K562 (cell line): ENCODE data around the gene DDIT3. TPM values are rescaled to one million over a fixed set of nuclear protein-coding genes. Genes with fewer than 3 reads are reported as not detected.

Experiments used
- CCNT2 ChIP-seq: IDR thresholded peaks from 2 replicates; pipeline ENCODE4 v1.6.1; 2011; ENCODE audit warnings: borderline replicate concordance, low read depth, mild to moderate bottlenecking, moderate library complexity, mixed read lengths, low read length; ENCODE audit not compliant: insufficient read length; ENCODE audit errors: extremely low read depth
- CREB3L1 ChIP-seq: fragments of 450-650 bp; IDR thresholded peaks from 2 replicates; pipeline ENCODE4 v1.6.1; 2014; ENCODE audit warnings: low read depth, mild to moderate bottlenecking, moderate library complexity, borderline replicate concordance
- CTCFL ChIP-seq: IDR thresholded peaks from 2 replicates; pipeline ENCODE4 v1.6.1; 2011; ENCODE audit warnings: borderline replicate concordance, low read depth, mild to moderate bottlenecking, moderate library complexity, low read length; ENCODE audit not compliant: insufficient read depth, poor library complexity, severe bottlenecking
- EGR1 ChIP-seq: fragments of 450-650 bp; conservative IDR thresholded peaks from 2 replicates; pipeline ENCODE4 v1.6.1; 2017; ENCODE audit warnings: mild to moderate bottlenecking
- ETV5 ChIP-seq: sonication (generic); formaldehyde crosslinking; IDR thresholded peaks from 2 replicates; pipeline ENCODE4 v1.4.0; 2020; ENCODE audit warnings: low read depth, mild to moderate bottlenecking, missing genetic modification reagents
- GABPA ChIP-seq: fragments of 200-800 bp; sonication (Bioruptor generic); conservative IDR thresholded peaks from 2 replicates; pipeline ENCODE4 v1.6.1; 2016; ENCODE audit warnings: low read depth, missing genetic modification characterization, missing compliant biosample characterization
- HLTF ChIP-seq: fragments of 450-650 bp; IDR thresholded peaks from 2 replicates; pipeline ENCODE4 v1.6.1; 2016
- LCOR ChIP-seq: sonication (generic); formaldehyde crosslinking; IDR thresholded peaks from 2 replicates; pipeline ENCODE4 v1.8.0; 2022; ENCODE audit warnings: mild to moderate bottlenecking, missing genetic modification reagents
- NCOA4 ChIP-seq: fragments of 450-650 bp; IDR thresholded peaks from 2 replicates; pipeline ENCODE4 v1.6.1; 2018; ENCODE audit warnings: mild to moderate bottlenecking; ENCODE audit not compliant: partially characterized antibody
- OTX1 ChIP-seq: fragments of 450-650 bp; formaldehyde crosslinking; IDR thresholded peaks from 2 replicates; pipeline ENCODE4 v1.4.0; 2022; ENCODE audit warnings: mild to moderate bottlenecking
- PKNOX1 ChIP-seq: fragments of 450-650 bp; IDR thresholded peaks from 2 replicates; pipeline ENCODE4 v1.6.1; 2016
- RFX1 ChIP-seq: fragments of 450-650 bp; IDR thresholded peaks from 2 replicates; pipeline ENCODE4 v1.6.1; 2016; ENCODE audit warnings: mild to moderate bottlenecking, moderate library complexity
- SRSF1 ChIP-seq: fragments of 200-400 bp; formaldehyde crosslinking; IDR thresholded peaks from 2 replicates; pipeline ENCODE4 v1.6.1; 2017; ENCODE audit warnings: mild to moderate bottlenecking, low read depth, low read length, moderate library complexity
- STAG1 ChIP-seq: sonication (generic); formaldehyde crosslinking; IDR thresholded peaks from 2 replicates; pipeline ENCODE4 v1.5.0; 2020; ENCODE audit warnings: missing genetic modification reagents, borderline replicate concordance
- ZBTB8A ChIP-seq: fragments of 450-650 bp; IDR thresholded peaks from 2 replicates; pipeline ENCODE4 v1.6.1; 2018; ENCODE audit warnings: mild to moderate bottlenecking, moderate library complexity; ENCODE audit not compliant: partially characterized antibody
- ZBTB9 ChIP-seq: fragments of 450-650 bp; formaldehyde crosslinking; IDR thresholded peaks from 2 replicates; pipeline ENCODE4 v1.4.0; 2020; ENCODE audit warnings: mild to moderate bottlenecking, moderate library complexity
- ZNF197 ChIP-seq: fragments of 200-800 bp; sonication (Bioruptor generic); IDR thresholded peaks from 2 replicates; pipeline ENCODE4 v1.6.1; 2016; ENCODE audit warnings: low read depth, missing genetic modification characterization, missing compliant biosample characterization
- ZNF583 ChIP-seq: fragments of 250-450 bp; sonication (Bioruptor Pico); IDR thresholded peaks from 2 replicates; pipeline ENCODE4 v1.4.0; 2020
- ZNF75A ChIP-seq: fragments of 450-650 bp; formaldehyde crosslinking; IDR thresholded peaks from 2 replicates; pipeline ENCODE4 v1.4.0; 2020; ENCODE audit warnings: mild to moderate bottlenecking
- ZNF77 ChIP-seq: fragments of 250-450 bp; sonication (Bioruptor Pico); IDR thresholded peaks from 2 replicates; pipeline ENCODE4 v1.5.0; 2020
- ZNF778 ChIP-seq: fragments of 450-650 bp; formaldehyde crosslinking; IDR thresholded peaks from 2 replicates; pipeline ENCODE4 v1.4.0; 2020; ENCODE audit warnings: mild to moderate bottlenecking, moderate library complexity
- polyA plus RNA-seq, 8 experiments: library from polyadenylated mRNA; depleted of rRNA in 4 of 8; stranded (reverse) in 5 of 8; unstranded in 3 of 8; fragments of >200 nt; fragmentation: Nextera tagmentation in 2 of 8; fragmentation: Illumina TruSeq in 1 of 8; extraction: Ambion mirVana in 2 of 8; extraction: Trizol in 1 of 8; gene quantifications; 2 replicates each; pipeline versions ENCODE4 v1.2.1 to v1.2.3, GENCODE V29; 2011 to 2014; ENCODE audit warnings: inconsistent platforms in 1 of 8, missing spikeins in 1 of 8
- total RNA-seq, 7 experiments: library from RNA; depleted of rRNA in 6 of 7; stranded (reverse); fragments of >200 nt in 6 of 7; fragmentation: Illumina TruSeq in 2 of 7; extraction: Trizol in 2 of 7; gene quantifications; 2 replicates each; pipeline versions ENCODE4 v1.2.1 to v1.2.3, GENCODE V29; 2011 to 2021; ENCODE audit warnings: low replicate concordance in 1 of 7
- TF ChIP-seq, protein P1 (sequence below): fragments of 450-650 bp; formaldehyde crosslinking; IDR thresholded peaks from 2 replicates; pipeline ENCODE4 v1.4.0; 2020; ENCODE audit warnings: mild to moderate bottlenecking
- TF ChIP-seq, protein P2 (sequence below): fragments of 250-450 bp; sonication (Bioruptor Pico); IDR thresholded peaks from 2 replicates; pipeline ENCODE4 v1.8.0; 2021; ENCODE audit warnings: borderline replicate concordance, mild to moderate bottlenecking, moderate library complexity; ENCODE audit not compliant: poor library complexity, severe bottlenecking

DDIT3 gene
- total and polyA plus RNA-seq, 9 of the 15 experiments (the other 6 are each of a cell fraction or from before 2014, with no cell fraction given), result 59.1 to 272 (median 89.9) TPM

- TF ChIP-seq, protein P1, sequence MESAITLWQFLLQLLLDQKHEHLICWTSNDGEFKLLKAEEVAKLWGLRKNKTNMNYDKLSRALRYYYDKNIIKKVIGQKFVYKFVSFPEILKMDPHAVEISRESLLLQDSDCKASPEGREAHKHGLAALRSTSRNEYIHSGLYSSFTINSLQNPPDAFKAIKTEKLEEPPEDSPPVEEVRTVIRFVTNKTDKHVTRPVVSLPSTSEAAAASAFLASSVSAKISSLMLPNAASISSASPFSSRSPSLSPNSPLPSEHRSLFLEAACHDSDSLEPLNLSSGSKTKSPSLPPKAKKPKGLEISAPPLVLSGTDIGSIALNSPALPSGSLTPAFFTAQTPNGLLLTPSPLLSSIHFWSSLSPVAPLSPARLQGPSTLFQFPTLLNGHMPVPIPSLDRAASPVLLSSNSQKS (CRISPR knock-in tag), result no peak
- no peak for TF ChIP-seq NCOA4
- TF ChIP-seq ZNF75A (CRISPR knock-in tag), result no peak
- TF ChIP-seq GABPA (tag), result no peak
- no peak for TF ChIP-seq ZNF583 (CRISPR knock-in tag)
- no peak for TF ChIP-seq CTCFL
- TF ChIP-seq ZBTB9 (CRISPR knock-in tag), result no peak
- TF ChIP-seq ZNF77 (CRISPR knock-in tag), result no peak
- no peak for TF ChIP-seq EGR1
- no peak for TF ChIP-seq ETV5 (CRISPR knock-in tag)
- TF ChIP-seq RFX1, result no peak
- TF ChIP-seq, protein P2, sequence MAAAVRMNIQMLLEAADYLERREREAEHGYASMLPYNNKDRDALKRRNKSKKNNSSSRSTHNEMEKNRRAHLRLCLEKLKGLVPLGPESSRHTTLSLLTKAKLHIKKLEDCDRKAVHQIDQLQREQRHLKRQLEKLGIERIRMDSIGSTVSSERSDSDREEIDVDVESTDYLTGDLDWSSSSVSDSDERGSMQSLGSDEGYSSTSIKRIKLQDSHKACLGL, result no peak
- TF ChIP-seq CCNT2, result peak; percentile 92
- TF ChIP-seq SRSF1, result no peak
- no peak for TF ChIP-seq ZBTB8A
- no peak for TF ChIP-seq CREB3L1
- no peak for TF ChIP-seq STAG1 (CRISPR knock-in tag)
- TF ChIP-seq PKNOX1, result peak; percentile 97
- TF ChIP-seq ZNF197 (CRISPR knock-in tag), result no peak
- no peak for TF ChIP-seq HLTF
- no peak for TF ChIP-seq OTX1 (CRISPR knock-in tag)
- TF ChIP-seq ZNF778, result no peak
- TF ChIP-seq LCOR (CRISPR knock-in tag), result no peak
These were observed 32.0 kb upstream of the DDIT3 start (continued) for GRCh38 chr12:57552306-57552651.
